CD1c-positive myeloid dendritic cell (primary cell): Measurements from ENCODE around the gene TGM2.

ENCODE experiments used
- DNase-seq: peaks from one replicate; pipeline ENCODE4 v3.0.0-alpha.2; 2016; ENCODE audit errors: extremely low spot score

The TGM2 gene

DNA sequence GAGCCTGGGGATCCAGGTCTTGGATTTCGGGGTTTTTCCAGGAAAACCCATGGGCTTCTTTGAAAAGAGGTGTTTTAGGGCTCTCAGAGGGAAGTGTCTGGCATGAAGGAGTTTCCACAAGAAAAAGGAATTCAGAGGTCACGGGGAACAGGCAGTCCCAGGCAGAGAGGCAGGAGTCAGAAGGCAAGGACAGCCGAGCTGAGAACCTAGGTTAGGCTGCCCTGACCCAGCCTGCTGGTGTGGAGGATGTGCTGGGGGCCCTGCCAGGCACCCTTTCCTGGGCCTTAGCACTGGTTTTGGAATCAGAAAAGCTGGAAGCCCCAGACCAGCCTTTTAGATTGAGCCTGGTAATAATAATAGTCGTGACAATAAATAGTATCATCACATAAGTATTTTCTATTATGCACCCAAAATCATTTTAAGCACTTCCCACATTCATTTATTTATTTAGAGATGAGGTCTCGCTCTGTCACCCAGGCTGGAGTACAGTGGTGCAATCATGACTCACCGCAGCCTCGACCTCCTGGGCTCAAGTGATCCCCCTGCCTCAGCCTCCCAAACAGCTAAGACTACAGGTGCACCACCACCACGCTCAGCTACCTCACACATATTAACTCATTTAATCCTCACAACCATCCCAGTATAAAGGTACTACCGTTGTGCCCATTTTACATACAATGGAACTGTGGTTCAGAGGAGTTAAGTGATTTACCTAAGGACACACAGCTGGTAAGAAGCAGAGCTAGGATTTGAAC lies 19.9 kb downstream of the TGM2 start:
- peak; percentile 33 for DNase-seq

DNA sequence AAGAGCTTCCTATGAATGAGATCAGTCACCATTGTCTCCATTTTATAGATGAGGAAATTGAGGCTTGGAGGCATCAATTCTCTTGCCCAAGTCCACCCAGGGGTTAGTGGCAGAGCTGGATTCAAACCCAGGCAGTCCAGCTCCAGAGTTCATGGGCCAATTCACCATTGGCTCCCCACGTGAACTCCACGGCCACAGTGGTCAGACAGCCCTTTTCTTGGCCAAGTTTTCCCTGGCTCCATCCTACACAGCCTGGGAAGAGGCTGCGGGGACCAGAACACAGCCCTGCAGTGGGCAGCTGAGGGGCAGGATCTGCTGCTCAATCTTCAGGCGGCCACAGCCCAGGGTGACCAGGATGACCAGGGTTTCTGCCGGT lies 20.5 kb downstream of the TGM2 start:
- DNase-seq = no peak

DNA sequence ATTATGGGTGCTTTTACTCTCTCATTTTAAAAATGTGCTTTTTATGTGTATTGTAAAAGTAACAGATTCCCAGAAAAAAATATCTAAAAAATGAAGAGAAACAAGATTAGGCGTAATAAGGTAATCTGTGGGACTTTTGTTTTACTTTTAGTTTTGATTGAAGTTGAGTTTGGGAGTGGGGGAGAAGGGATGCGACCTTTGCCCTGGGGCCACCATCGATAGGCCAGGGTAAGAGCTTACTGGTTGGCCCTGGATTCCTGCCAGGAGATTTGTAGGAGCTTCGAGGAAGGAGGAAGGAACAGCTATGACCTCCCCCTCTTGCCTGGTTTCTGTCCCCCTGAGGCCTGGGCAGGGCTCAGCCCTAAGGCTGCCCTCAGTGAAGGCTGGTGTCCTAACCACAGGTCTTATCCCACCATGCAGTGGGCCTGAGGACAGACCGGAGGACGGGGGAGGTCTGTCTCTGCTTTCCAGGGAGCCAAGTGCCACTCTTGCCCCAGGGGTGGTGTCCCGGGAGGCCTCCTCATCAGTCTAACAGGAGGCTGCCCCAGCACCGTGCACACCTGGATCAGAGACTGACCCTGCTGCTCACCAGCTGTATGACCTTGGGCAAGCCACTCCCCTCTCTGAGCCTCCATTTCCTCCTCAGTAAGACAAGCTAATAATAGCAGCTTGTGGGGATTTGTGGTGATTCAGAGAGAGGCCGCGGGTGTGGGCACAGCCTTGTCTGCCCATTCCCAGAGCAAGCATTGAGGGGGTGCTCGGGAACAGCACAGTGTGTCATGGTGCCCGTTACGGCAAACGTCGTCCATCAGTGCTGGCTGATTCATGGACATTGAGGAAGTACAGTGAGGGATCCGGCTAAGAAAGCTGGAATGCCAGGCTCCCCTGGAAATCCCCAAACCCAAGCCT lies 21.2 kb downstream of the TGM2 start:
- DNase-seq = peak; percentile 91

DNA sequence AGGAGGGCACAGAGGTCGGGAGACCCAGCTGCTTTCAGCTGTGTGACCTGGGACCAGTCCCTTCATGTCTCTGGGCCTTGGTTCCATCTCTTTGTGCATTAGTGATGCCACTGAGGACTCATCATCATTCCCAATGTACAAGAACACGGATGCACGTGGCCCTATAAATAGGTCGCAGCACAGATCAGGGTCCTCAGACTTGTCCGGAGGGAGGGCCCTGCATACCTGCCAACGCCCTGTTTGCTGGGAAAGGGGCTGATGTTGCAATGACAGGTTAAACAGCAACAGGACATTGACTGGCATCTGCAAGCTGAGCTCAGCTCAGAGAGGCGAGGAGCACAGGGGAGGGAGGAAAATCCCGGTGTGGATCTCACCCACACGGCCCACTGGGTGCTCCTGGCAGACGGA lies 21.8 kb downstream of the TGM2 start:
- DNase-seq = no peak

DNA sequence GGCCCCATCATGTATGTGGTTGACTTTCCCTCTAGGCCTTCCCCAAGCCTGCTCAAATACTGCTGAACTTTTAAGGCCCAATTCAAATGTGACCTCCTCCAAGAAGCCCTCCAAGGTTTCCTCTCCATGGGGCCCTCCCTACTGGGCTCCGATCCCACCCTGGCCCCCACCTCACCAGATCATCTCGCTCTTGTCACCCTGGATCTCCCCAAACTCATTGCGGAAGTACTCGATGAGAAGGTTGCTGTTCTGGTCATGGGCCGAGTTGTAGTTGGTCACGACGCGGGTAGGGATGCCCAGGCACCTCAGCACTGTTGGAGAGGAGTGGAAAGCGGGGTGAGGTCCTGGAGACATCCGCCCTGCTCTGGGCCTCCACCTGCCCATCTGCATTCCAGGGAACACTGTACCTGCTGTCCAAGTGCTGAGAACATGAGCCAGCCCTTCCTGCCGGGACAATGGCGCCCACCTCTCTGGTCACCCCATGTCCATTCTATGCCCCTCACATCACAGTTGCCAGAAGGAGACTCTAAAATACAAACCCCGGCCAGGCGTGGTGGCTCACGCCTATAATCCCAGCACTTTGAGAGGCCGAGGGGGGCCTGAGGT lies 23.1 kb downstream of the TGM2 start:
- no peak for DNase-seq

- DNase-seq = peak; percentile 71
Measured at GRCh38 chr20:38141204-38141888, 23.7 kb downstream of the TGM2 start.

DNA sequence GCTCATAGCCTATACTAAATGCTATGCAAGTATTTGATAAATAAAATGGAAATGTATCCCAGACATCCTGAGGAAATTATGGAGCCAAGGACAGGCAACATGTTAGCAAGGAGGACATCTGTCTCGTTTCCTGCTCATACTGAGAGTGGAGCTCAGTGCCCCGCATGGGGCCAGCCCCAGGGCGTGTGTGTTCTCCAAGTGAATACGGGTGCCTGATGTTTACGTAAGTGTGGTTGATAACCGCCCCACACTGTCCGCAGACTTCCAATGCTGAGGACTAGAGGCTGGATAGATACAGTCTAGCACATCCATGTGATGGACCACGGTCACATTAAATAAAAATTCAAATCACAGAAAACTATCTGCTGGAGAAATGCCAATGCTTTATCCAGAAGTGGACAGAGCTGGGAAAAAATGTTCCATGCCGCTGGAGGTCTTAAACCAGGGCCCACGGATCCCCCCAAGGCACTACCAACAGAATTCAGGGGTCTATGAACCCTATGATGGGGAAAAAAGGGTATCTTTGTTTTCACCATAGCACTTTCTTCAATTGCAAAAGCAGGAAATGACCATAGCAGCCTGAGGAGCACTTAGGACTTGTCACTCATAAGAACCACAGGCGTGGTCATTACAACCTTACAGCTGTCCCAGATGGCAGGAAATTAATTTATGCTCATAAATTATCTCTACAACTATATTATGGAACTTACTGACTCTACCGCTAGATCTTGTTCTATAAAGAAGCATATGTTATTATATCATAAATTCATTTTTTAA lies 24.9 kb downstream of the TGM2 start:
- DNase-seq = no peak

DNA sequence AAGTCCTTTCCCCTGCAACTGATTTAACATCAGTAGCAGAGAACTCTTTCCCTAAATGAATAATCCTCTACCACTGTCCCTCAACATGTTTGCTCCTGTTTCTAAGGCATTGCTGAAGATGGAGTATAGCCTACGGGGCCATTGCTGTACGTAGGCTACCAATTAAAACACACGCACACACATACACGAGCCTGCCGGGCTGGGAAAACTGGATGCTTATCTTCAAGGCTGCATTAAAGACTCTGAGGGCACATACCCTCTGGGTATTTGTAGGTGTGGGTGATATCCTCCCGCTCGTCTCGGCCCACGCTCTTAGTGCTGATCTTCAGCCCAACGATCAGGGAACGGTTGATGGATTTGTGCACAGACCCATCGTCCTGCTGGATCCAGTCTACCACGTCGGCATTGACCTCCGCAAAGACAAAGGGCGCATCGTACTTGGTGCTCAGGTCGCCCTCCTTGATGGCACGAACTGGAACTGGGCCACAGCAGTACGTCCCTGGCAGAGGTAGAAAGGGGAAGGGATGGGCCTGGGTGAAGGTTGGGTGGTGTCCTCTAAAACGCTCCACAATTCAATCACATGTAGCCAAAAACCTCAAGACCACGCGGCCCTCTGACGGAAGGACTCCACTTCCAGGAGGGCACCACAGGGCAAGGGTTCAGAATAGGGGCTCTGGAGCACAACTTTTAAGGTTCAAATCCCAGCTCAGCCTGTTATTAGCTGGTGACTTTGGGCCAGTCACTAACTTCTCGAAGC lies 25.7 kb downstream of the TGM2 start:
- no peak for DNase-seq

- DNase-seq = no peak
Measured at GRCh38 chr20:38138086-38138778, 26.8 kb downstream of the TGM2 start.

- no peak for DNase-seq
Measured at GRCh38 chr20:38137441-38138037, 27.5 kb downstream of the TGM2 start.

GRCh38 chr20:38136421-38137245 lies 28.4 kb downstream of the TGM2 start:
- DNase-seq = no peak

DNA sequence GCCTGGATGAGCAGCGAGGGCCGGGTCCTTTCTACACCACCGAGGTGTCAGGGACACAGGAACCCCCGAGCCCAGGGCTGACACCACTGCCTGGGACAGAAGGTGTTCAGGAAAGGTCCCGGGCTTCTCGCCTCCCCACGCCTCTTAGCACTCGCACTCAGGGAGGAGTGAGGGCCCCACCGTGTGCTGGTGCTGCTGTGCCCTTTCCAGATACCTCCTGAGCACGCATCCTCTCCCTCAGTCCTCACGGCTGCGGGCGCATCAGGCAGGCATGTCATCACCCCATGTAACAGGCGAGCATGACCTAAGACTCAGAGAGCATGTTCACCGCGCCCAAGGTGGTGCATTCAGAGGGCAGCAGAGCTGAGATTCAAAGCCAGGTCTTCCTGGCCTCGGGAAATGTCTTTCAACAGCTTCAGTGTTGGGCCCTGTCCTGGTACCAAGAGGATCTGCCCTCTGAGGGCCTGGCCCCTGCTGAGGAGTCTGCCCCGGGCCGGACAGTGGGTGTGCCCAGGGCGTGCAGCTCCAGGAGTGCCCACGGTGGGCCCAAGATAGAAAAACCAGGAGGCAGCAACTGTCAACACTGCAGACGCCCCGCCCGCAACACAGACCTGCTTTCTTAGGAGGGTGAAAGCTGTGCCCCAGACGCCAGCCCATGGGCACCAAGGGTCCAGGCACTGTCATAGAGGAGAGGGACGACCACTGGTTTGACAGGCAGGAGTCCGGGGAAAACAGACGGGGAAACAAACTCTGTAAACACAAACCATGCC lies 29.2 kb downstream of the TGM2 start:
- no peak for DNase-seq

DNA sequence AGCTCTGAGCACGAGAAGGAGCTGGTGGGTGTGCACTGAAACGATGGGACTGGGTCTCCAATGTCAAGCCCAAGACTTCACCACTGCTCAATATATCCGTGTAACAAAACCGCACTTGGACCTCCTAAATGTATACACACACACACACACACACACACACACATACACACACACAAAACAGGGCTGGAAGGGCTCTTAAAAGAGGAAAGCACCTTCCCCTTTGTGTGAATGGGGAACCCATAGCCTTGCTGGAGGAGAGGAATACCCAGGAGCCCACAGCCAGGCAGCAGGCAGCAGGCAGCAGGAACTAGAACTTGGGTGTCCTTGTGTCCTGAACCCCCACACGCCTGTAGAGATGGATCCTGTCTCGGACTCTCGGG lies 29.8 kb downstream of the TGM2 start:
- DNase-seq = no peak

DNA sequence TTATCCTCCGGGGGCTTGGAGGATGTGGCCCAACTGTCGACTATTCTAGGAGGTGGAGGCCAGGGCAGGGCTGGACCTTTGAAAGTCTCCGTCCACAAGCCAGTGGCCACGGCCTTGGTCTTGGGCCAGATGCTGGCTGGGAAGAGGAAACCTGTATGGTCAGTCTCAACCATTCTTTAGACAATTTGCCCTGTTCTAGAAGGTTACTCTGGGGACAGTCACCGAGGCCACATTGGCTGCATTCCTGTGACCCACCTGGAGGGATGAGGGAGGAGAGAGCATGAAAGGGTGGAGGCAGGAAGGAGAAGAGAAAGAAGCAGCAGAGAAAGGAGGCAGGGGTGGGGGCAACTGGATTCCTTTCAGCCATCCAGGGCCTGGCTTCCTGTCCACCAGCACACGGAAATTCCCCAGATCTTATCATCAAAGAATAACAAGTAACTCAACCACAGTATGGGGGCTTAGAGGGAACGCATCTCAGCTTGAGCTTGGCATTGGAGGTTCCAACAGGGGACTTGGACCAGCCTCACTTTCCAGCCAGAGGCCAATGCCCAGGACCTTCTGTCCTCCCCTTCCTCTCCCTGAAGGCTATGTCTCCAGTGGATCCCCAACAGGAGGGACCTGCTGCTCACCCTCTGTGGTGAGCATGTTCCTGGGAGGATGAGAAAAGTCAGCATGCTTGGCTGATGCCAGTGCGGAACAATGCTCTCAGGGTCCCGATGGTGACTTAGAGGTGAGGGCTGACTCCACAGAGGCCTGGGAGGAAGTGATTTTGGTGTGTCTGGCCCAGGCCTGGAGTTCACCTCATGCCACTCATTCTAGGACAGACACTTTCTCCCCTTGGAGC lies 30.4 kb downstream of the TGM2 start:
- no peak for DNase-seq

GRCh38 chr20:38133680-38134426 lies 31.2 kb downstream of the TGM2 start:
- no peak for DNase-seq

GRCh38 chr20:38132910-38133501 lies 32.1 kb downstream of the TGM2 start:
- DNase-seq = no peak
